Measurements from ENCODE around the gene TAS2R7.
"Not testable (repeated sequence)": the region's sequence is repeated elsewhere in the genome, so short reads cannot be mapped to it uniquely, and the experiment has no call there.

Gene TAS2R7

GRCh38 chr12:10802587-10802986, at the start of gene TAS2R7:
Gene TAS2R7, minus strand, starts transcription at chr12:10802627. Its CDS starts 57 bp downstream, at chr12:10802570.
- no peak for DNase-seq (ENCODE audit: low read depth in 2 of 2, low spot score in 1 of 2)

GRCh38 chr12:10851243-10851858, 48.9 kb upstream of the TAS2R7 start:
- no peak for DNase-seq (ENCODE audit: low read depth in 2 of 2, low spot score in 1 of 2)

- no peak for DNase-seq (ENCODE audit: low read depth in 2 of 2, low spot score in 1 of 2)
Observed at GRCh38 chr12:10849425-10849878, 47.0 kb upstream of the TAS2R7 start, which contains the start of gene PRR4. Gene PRR4, minus strand, starts transcription at chr12:10849475. Its CDS starts 38 bp downstream, at chr12:10849437.

GRCh38 chr12:10847744-10848143, 45.3 kb upstream of the TAS2R7 start:
- no peak for DNase-seq (ENCODE audit: low read depth in 2 of 2, low spot score in 1 of 2)

- DNase-seq (ENCODE audit: low read depth in 2 of 2, low spot score in 1 of 2) = no peak
Observed at GRCh38 chr12:10842862-10843261, 40.4 kb upstream of the TAS2R7 start.

GRCh38 chr12:10838461-10838860, 36.0 kb upstream of the TAS2R7 start:
- no peak for DNase-seq (ENCODE audit: low read depth in 2 of 2, low spot score in 1 of 2)

- no peak for DNase-seq (ENCODE audit: low read depth in 2 of 2, low spot score in 1 of 2)
Observed at GRCh38 chr12:10829994-10830393, 27.6 kb upstream of the TAS2R7 start.

- no peak for DNase-seq (ENCODE audit: low read depth in 2 of 2, low spot score in 1 of 2)
Observed at GRCh38 chr12:10826258-10826657, 23.8 kb upstream of the TAS2R7 start, which contains the start of gene TAS2R10. Gene TAS2R10, minus strand, starts transcription at chr12:10826358. Its CDS starts 89 bp downstream, at chr12:10826269.

- DNase-seq (ENCODE audit: low read depth in 2 of 2, low spot score in 1 of 2) = no peak
Observed at GRCh38 chr12:10824957-10825356, 22.5 kb upstream of the TAS2R7 start.

GRCh38 chr12:10811883-10812536, 9.6 kb upstream of the TAS2R7 start:
- DNase-seq (ENCODE audit: low read depth in 2 of 2, low spot score in 1 of 2) = no peak

GRCh38 chr12:10810068-10810467, 7.6 kb upstream of the TAS2R7 start, which contains the start of gene TAS2R9:
Gene TAS2R9, minus strand, starts transcription at chr12:10810168. Its CDS starts 93 bp downstream, at chr12:10810075.
- no peak for DNase-seq (ENCODE audit: low read depth in 2 of 2, low spot score in 1 of 2)

GRCh38 chr12:10807186-10807585, 4.8 kb upstream of the TAS2R7 start, which contains the start of gene TAS2R8:
Gene TAS2R8, minus strand, starts transcription at chr12:10807286. Its CDS starts 306 bp downstream, at chr12:10806980.
- no peak for DNase-seq (ENCODE audit: low read depth in 2 of 2, low spot score in 1 of 2)

GRCh38 chr12:10801741-10802140, 686 bp downstream of the TAS2R7 start:
- DNase-seq (ENCODE audit: low read depth in 2 of 2, low spot score in 1 of 2) = no peak

GRCh38 chr12:10794222-10794621, 8.2 kb downstream of the TAS2R7 start:
- DNase-seq (ENCODE audit: low read depth in 2 of 2, low spot score in 1 of 2) = no peak

GRCh38 chr12:10791769-10792168, 10.7 kb downstream of the TAS2R7 start:
- not testable (repeated sequence) for DNase-seq (ENCODE audit: low read depth in 2 of 2, low spot score in 1 of 2)

GRCh38 chr12:10783252-10783651, 19.2 kb downstream of the TAS2R7 start:
- DNase-seq (ENCODE audit: low read depth in 2 of 2, low spot score in 1 of 2) = no peak

- DNase-seq (ENCODE audit: low read depth in 2 of 2, low spot score in 1 of 2) = no peak
Observed at GRCh38 chr12:10779103-10779502, 23.3 kb downstream of the TAS2R7 start.

GRCh38 chr12:10771132-10771733, 31.2 kb downstream of the TAS2R7 start:
- DNase-seq (ENCODE audit: low read depth in 2 of 2, low spot score in 1 of 2) = no peak

GRCh38 chr12:10759657-10760056, 42.8 kb downstream of the TAS2R7 start:
- no peak for DNase-seq (ENCODE audit: low read depth in 2 of 2, low spot score in 1 of 2)

GRCh38 chr12:10756194-10756593, 46.2 kb downstream of the TAS2R7 start:
- DNase-seq (ENCODE audit: low read depth in 2 of 2, low spot score in 1 of 2) = no peak

GRCh38 chr12:10753059-10753458, 49.4 kb downstream of the TAS2R7 start:
- no peak for DNase-seq (ENCODE audit: low read depth in 2 of 2, low spot score in 1 of 2)

Data from stimulated activated CD8-positive, alpha-beta memory T cell treated with anti-CD3 and anti-CD28 coated beads, Interleukin-4, amount 100 ng/mL, for 4 hours (primary cell).